Peyer's patch (tissue), 4 donors: Measurements from ENCODE around the gene ZNF474. TPM values are rescaled to one million over a fixed set of nuclear protein-coding genes. Genes with fewer than 3 reads are reported as not detected.
A peak's percentile ranks its signal among the peaks of the same experiment; 100 is the strongest.

Experiments used
- DNase-seq, 3 donors: peaks; one replicate each; pipeline ENCODE4 v3.0.0-alpha.2; 2017 to 2019
- H3K27ac ChIP-seq, 4 donors: fragments of 200-600 bp; sonication (generic); one replicate each; pipeline ENCODE4 v1.5.1; 2016 to 2019
- H3K27me3 ChIP-seq, 2 donors: fragments of 200-600 bp; sonication (generic); one replicate each; pipeline ENCODE4 v1.5.1; 2019
- H3K36me3 ChIP-seq, 3 donors: fragments of 200-600 bp; sonication (generic); one replicate each; pipeline ENCODE4 v1.5.1; 2016 to 2019
- H3K4me1 ChIP-seq, 4 donors: fragments of 200-600 bp; sonication (generic); one replicate each; pipeline ENCODE4 v1.5.1; 2016 to 2019
- H3K4me3 ChIP-seq, 4 donors: fragments of 200-600 bp; sonication (generic); 1 replicate in 3 of 4; 2 replicates in 1 of 4; pipeline ENCODE4 v1.5.1; 2016 to 2019; ENCODE audit warnings: mild to moderate bottlenecking in 1 of 4
- H3K9me3 ChIP-seq, 4 donors: fragments of 200-600 bp; sonication (generic); one replicate each; pipeline ENCODE4 v1.5.1; 2016 to 2019; ENCODE audit warnings: mild to moderate bottlenecking in 1 of 4
- CTCF ChIP-seq, 6 experiments: fragments of 450-650 bp in 4 of 6; fragments of 200-600 bp in 2 of 6; sonication (generic) in 1 of 6; IDR thresholded peaks; one replicate each; pipeline ENCODE4 v1.5.1; 2017 to 2019; ENCODE audit warnings: antibody characterized with exemption in 6 of 6, mild to moderate bottlenecking in 3 of 6, moderate library complexity in 1 of 6
- POLR2A ChIP-seq, 2 donors: fragments of 450-650 bp; IDR thresholded peaks; one replicate each; pipeline ENCODE4 v1.5.1; 2017; ENCODE audit warnings: antibody characterized with exemption in 2 of 2, mild to moderate bottlenecking in 2 of 2, moderate library complexity in 2 of 2
- total RNA-seq, 4 donors: library from RNA; depleted of rRNA; stranded (reverse); fragments of >200 nt; gene quantifications; one replicate each; pipeline ENCODE4 v1.1.0, GENCODE V29; 2016

Gene ZNF474
- total RNA-seq, 4 donors from 2014 or later, result 0.54 TPM; not detected in 3

DNA sequence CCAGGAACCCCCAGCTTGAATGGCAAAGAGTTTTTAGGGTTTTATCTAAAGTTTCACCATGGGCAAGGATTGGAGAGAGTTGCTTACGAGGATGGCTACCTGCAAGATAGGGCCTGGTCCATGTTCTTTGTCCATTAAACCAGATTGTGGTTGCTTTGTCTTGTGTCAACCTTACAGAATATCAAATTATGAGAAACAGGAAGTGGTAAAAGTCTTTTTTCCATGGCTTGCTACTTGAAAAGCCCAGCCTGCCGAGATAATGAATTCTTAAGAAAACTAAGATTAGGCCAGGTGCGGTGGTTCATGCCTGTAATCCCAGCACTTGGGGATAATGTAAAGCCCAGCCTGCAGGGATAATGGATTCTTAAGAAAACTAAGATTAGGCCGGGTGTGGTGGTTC, 24.4 kb downstream of the ZNF474 start:
- H3K27ac ChIP-seq, result peak overlapping the region in 1 of 4 donors; percentile 63
- TF ChIP-seq CTCF (IDR thresholded peaks at IDR 0.05) (no peak), POLR2A (IDR thresholded peaks at IDR 0.05) (no peak)
- H3K4me1 ChIP-seq, result no peaks in the 10 kb centered on the region
- no peaks in the 10 kb centered on the region for H3K9me3 ChIP-seq
- no peak for DNase-seq
- no peaks in the 10 kb centered on the region for H3K27me3 ChIP-seq
- no peak overlapping the region for H3K4me3 ChIP-seq
- H3K36me3 ChIP-seq, result no peaks in the 10 kb centered on the region

DNA sequence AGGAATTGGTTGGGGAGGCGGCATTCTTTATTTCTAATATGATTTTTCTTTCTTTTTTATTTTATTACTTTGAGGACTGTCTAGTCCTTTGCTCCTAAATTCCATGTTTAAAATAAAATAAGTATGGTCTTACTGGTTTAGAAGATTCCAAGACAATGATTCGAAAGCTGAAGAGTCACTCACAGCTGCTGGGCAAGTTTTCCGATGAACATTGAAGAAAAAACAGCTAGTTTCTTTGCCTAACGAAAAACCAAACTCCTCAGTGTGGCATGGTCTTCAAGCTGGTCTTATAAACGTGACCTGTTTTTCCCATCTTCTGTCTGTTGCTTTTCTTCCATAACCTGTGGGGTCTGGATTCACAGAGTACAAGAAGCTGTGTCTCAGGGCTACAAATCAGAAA, 25.1 kb downstream of the ZNF474 start:
- TF ChIP-seq CTCF (IDR thresholded peaks at IDR 0.05) (no peak), POLR2A (IDR thresholded peaks at IDR 0.05) (no peak)
- Histone ChIP-seq H3K27ac (peak overlapping the region in 2 of 4 donors; percentile 4 to 63), H3K36me3 (no peaks in the 10 kb centered on the region), H3K4me3 (no peak overlapping the region), H3K27me3 (no peaks in the 10 kb centered on the region), H3K4me1 (no peaks in the 10 kb centered on the region), H3K9me3 (no peaks in the 10 kb centered on the region)
- DNase-seq, result no peak

GRCh38 chr5:122154910-122155309, 25.6 kb downstream of the ZNF474 start:
- Histone ChIP-seq H3K27ac (peak overlapping the region in 3 of 4 donors; percentile 4 to 63 (median 39)), H3K4me1 (no peaks in the 10 kb centered on the region), H3K4me3 (no peak overlapping the region), H3K36me3 (no peaks in the 10 kb centered on the region), H3K27me3 (no peaks in the 10 kb centered on the region), H3K9me3 (no peaks in the 10 kb centered on the region)
- DNase-seq, result no peak
- no peak for TF ChIP-seq POLR2A (IDR thresholded peaks at IDR 0.05)
- no peak for TF ChIP-seq CTCF (IDR thresholded peaks at IDR 0.05)

DNA sequence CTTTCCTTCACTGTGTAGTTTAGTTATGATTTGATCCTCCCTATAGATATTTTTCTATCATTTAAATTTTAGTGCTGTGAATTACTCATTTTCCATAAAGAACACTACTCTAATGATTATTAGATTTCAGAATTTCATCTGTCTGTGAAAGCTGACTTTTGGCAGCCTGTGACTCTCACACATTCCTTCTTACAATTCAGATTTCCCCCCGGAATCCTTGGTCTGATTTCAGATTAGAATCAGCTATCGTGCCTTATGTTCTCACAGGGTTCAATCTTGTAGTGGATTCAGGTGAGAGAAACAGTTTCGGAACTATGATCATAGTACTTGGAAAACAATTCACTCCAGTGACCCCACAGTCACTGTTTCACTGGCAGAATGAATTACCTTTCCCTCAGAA, 26.2 kb downstream of the ZNF474 start:
- no peak for TF ChIP-seq CTCF (IDR thresholded peaks at IDR 0.05)
- no peak for DNase-seq
- no peaks in the 10 kb centered on the region for H3K36me3 ChIP-seq

GRCh38 chr5:122156724-122157325, 27.5 kb downstream of the ZNF474 start:
- DNase-seq, result no peak
- H3K27me3 ChIP-seq, result no peaks in the 10 kb centered on the region
- TF ChIP-seq CTCF (IDR thresholded peaks at IDR 0.05), result peak in 2 of 6 experiments; percentile 6 to 18
- TF ChIP-seq POLR2A (IDR thresholded peaks at IDR 0.05), result no peak
- H3K27ac ChIP-seq, result no peak overlapping the region
- no peaks in the 10 kb centered on the region for H3K9me3 ChIP-seq
- H3K36me3 ChIP-seq, result no peaks in the 10 kb centered on the region
- H3K4me3 ChIP-seq, result no peak overlapping the region
- no peaks in the 10 kb centered on the region for H3K4me1 ChIP-seq

More for the DNA sequence above, 26.2 kb downstream of the ZNF474 start:
- H3K4me3 ChIP-seq, result no peak overlapping the region
- H3K4me1 ChIP-seq, result no peaks in the 10 kb centered on the region
- H3K9me3 ChIP-seq, result no peaks in the 10 kb centered on the region
- H3K27ac ChIP-seq, result no peak overlapping the region
- no peaks in the 10 kb centered on the region for H3K27me3 ChIP-seq
